Tibial nerve (tissue), 4 donors: ENCODE measurements around the gene ISG20.

Experiments used
- EP300 ChIP-seq, 2 donors: sonication (generic); formaldehyde crosslinking; IDR thresholded peaks; one replicate each; pipeline ENCODE4 v1.6.1; 2017; ENCODE audit warnings: antibody characterized with exemption in 2 of 2, mild to moderate bottlenecking in 1 of 2
- POLR2A ChIP-seq, 2 donors: fragments of 450-650 bp; IDR thresholded peaks; one replicate each; pipeline ENCODE4 v1.6.1; 2017; ENCODE audit warnings: antibody characterized with exemption in 2 of 2, mild to moderate bottlenecking in 2 of 2, moderate library complexity in 2 of 2
- TF ChIP-seq, protein P1 (sequence below), 5 experiments: fragments of 200-600 bp in 3 of 5; fragments of 450-650 bp in 2 of 5; sonication (generic) in 3 of 5; IDR thresholded peaks; one replicate each; pipeline ENCODE4 v1.5.1; 2016 to 2019; ENCODE audit warnings: antibody characterized with exemption in 5 of 5, mild to moderate bottlenecking in 3 of 5, moderate library complexity in 2 of 5

- TF ChIP-seq, protein P1, sequence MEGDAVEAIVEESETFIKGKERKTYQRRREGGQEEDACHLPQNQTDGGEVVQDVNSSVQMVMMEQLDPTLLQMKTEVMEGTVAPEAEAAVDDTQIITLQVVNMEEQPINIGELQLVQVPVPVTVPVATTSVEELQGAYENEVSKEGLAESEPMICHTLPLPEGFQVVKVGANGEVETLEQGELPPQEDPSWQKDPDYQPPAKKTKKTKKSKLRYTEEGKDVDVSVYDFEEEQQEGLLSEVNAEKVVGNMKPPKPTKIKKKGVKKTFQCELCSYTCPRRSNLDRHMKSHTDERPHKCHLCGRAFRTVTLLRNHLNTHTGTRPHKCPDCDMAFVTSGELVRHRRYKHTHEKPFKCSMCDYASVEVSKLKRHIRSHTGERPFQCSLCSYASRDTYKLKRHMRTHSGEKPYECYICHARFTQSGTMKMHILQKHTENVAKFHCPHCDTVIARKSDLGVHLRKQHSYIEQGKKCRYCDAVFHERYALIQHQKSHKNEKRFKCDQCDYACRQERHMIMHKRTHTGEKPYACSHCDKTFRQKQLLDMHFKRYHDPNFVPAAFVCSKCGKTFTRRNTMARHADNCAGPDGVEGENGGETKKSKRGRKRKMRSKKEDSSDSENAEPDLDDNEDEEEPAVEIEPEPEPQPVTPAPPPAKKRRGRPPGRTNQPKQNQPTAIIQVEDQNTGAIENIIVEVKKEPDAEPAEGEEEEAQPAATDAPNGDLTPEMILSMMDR (IDR thresholded peaks at IDR 0.05): no peak
- no peak for TF ChIP-seq POLR2A (IDR thresholded peaks at IDR 0.05)
- TF ChIP-seq EP300 (IDR thresholded peaks at IDR 0.05): no peak
These were observed 1.4 kb upstream of the ISG20 start for GRCh38 chr15:88637436-88637835.
